K562 (cell line): ENCODE results near the gene DPH7. TPM values are rescaled to one million over a fixed set of nuclear protein-coding genes. Genes with fewer than 3 reads are reported as not detected.
A peak's percentile ranks its signal among the peaks of the same experiment; 100 is the strongest.

Experiments
- CHAMP1 ChIP-seq: fragments of 450-650 bp; IDR thresholded peaks from 2 replicates; pipeline ENCODE4 v1.6.1; 2016; ENCODE audit warnings: mild to moderate bottlenecking
- CHD7 ChIP-seq: fragments of 200-600 bp; sonication (generic); IDR thresholded peaks from one replicate; pipeline ENCODE4 v1.6.1; 2012; ENCODE audit warnings: mild to moderate bottlenecking, low read depth, low read length, inconsistent platforms
- CREB5 ChIP-seq: fragments of 250-450 bp; sonication (Bioruptor Pico); IDR thresholded peaks from 2 replicates; pipeline ENCODE4 v1.5.0; 2020; ENCODE audit warnings: mild to moderate bottlenecking
- USF1 ChIP-seq: sonication (generic); formaldehyde crosslinking; IDR thresholded peaks from 2 replicates; pipeline ENCODE4 v1.9.0; 2022; ENCODE audit warnings: mild to moderate bottlenecking, missing genetic modification reagents
- polyA plus RNA-seq, 8 experiments: library from polyadenylated mRNA; depleted of rRNA in 4 of 8; stranded (reverse) in 5 of 8; unstranded in 3 of 8; fragments of >200 nt; fragmentation: Nextera tagmentation in 2 of 8; fragmentation: Illumina TruSeq in 1 of 8; extraction: Ambion mirVana in 2 of 8; extraction: Trizol in 1 of 8; gene quantifications; 2 replicates each; pipeline versions ENCODE4 v1.2.1 to v1.2.3, GENCODE V29; 2011 to 2014; ENCODE audit warnings: inconsistent platforms in 1 of 8, missing spikeins in 1 of 8
- total RNA-seq, 7 experiments: library from RNA; depleted of rRNA in 6 of 7; stranded (reverse); fragments of >200 nt in 6 of 7; fragmentation: Illumina TruSeq in 2 of 7; extraction: Trizol in 2 of 7; gene quantifications; 2 replicates each; pipeline versions ENCODE4 v1.2.1 to v1.2.3, GENCODE V29; 2011 to 2021; ENCODE audit warnings: low replicate concordance in 1 of 7
- TF ChIP-seq, protein P1 (sequence below): sonication (generic); formaldehyde crosslinking; IDR thresholded peaks from 2 replicates; pipeline ENCODE4 v1.8.0; 2022; ENCODE audit warnings: missing genetic modification reagents, mild to moderate bottlenecking, borderline replicate concordance
- TF ChIP-seq, protein P2 (sequence below): sonication (generic); formaldehyde crosslinking; IDR thresholded peaks from 2 replicates; pipeline ENCODE4 v1.8.1; 2023; ENCODE audit warnings: mild to moderate bottlenecking, missing genetic modification reagents

The DPH7 gene
- total and polyA plus RNA-seq, 9 of the 15 experiments (the other 6 are each of a cell fraction or from before 2014, with no cell fraction given): 13.9 to 68.6 (median 41.3) TPM

- TF ChIP-seq, protein P1, sequence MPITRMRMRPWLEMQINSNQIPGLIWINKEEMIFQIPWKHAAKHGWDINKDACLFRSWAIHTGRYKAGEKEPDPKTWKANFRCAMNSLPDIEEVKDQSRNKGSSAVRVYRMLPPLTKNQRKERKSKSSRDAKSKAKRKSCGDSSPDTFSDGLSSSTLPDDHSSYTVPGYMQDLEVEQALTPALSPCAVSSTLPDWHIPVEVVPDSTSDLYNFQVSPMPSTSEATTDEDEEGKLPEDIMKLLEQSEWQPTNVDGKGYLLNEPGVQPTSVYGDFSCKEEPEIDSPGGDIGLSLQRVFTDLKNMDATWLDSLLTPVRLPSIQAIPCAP: no peak
- TF ChIP-seq CHAMP1 (no peak), CREB5 (CRISPR knock-in tag) (no peak), USF1 (peak; percentile 94), CHD7 (no peak)
- TF ChIP-seq, protein P2, sequence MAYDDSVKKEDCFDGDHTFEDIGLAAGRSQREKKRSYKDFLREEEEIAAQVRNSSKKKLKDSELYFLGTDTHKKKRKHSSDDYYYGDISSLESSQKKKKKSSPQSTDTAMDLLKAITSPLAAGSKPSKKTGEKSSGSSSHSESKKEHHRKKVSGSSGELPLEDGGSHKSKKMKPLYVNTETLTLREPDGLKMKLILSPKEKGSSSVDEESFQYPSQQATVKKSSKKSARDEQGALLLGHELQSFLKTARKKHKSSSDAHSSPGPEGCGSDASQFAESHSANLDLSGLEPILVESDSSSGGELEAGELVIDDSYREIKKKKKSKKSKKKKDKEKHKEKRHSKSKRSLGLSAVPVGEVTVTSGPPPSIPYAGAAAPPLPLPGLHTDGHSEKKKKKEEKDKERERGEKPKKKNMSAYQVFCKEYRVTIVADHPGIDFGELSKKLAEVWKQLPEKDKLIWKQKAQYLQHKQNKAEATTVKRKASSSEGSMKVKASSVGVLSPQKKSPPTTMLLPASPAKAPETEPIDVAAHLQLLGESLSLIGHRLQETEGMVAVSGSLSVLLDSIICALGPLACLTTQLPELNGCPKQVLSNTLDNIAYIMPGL (CRISPR knock-in tag): peak; percentile 63
These were observed 66.8 kb downstream of the DPH7 start (continued) for GRCh38 chr9:137511758-137512463.
